IMR-90 (cell line): ENCODE measurements around the gene FAHD1.

Source experiments
- CEBPB ChIP-seq: IDR thresholded peaks from 2 replicates; pipeline ENCODE4 v1.6.1; 2012; ENCODE audit warnings: low read depth, low read length, improper control_type of control experiment
- CHD1 ChIP-seq: IDR thresholded peaks from 2 replicates; pipeline ENCODE4 v1.6.1; 2012; ENCODE audit warnings: low read depth, low read length, improper control_type of control experiment
- CTCF ChIP-seq: conservative IDR thresholded peaks from 2 replicates; pipeline ENCODE4 v1.5.1; 2012; ENCODE audit warnings: mild to moderate bottlenecking, low read depth, low read length, improper control_type of control experiment
- ELK1 ChIP-seq: fragments of 150-350 bp; IDR thresholded peaks from 2 replicates; pipeline ENCODE4 v1.6.1; 2016; ENCODE audit warnings: low read depth, mild to moderate bottlenecking, low read length, moderate library complexity, borderline replicate concordance
- MAFK ChIP-seq: IDR thresholded peaks from 2 replicates; pipeline ENCODE4 v1.6.1; 2012; ENCODE audit warnings: low read depth, low read length, improper control_type of control experiment
- MAZ ChIP-seq: IDR thresholded peaks from 2 replicates; pipeline ENCODE4 v1.6.1; 2012; ENCODE audit warnings: low read depth, mild to moderate bottlenecking, low read length, improper control_type of control experiment, moderate library complexity, borderline replicate concordance
- MXI1 ChIP-seq: IDR thresholded peaks from 2 replicates; pipeline ENCODE4 v1.6.1; 2012; ENCODE audit warnings: low read depth, mild to moderate bottlenecking, low read length, moderate library complexity, borderline replicate concordance
- NFE2L2 ChIP-seq: fragments of 150-350 bp; IDR thresholded peaks from 2 replicates; pipeline ENCODE4 v1.6.1; 2016; ENCODE audit warnings: low read depth, mild to moderate bottlenecking, low read length
- POLR2A ChIP-seq: IDR thresholded peaks from 2 replicates; pipeline ENCODE4 v1.6.1; 2012; ENCODE audit warnings: mild to moderate bottlenecking, low read depth, low read length
- RAD21 ChIP-seq: IDR thresholded peaks from 2 replicates; pipeline ENCODE4 v1.6.1; 2012; ENCODE audit warnings: low read length, improper control_type of control experiment
- RCOR1 ChIP-seq: IDR thresholded peaks from 2 replicates; pipeline ENCODE4 v1.6.1; 2012; ENCODE audit warnings: mild to moderate bottlenecking, low read length, improper control_type of control experiment; ENCODE audit not compliant: insufficient replicate concordance
- RFX5 ChIP-seq: IDR thresholded peaks from 2 replicates; pipeline ENCODE4 v1.8.0; 2012; ENCODE audit warnings: low read depth, mild to moderate bottlenecking, low read length, moderate library complexity
- SMC3 ChIP-seq: fragments of 150-350 bp; IDR thresholded peaks from 2 replicates; pipeline ENCODE4 v1.6.1; 2016; ENCODE audit warnings: low read depth, mild to moderate bottlenecking, antibody characterized with exemption, low read length, moderate library complexity
- USF2 ChIP-seq: fragments of 150-350 bp; IDR thresholded peaks from 2 replicates; pipeline ENCODE4 v1.6.1; 2017; ENCODE audit warnings: mild to moderate bottlenecking, antibody characterized with exemption, low read length, low read depth

- TF ChIP-seq POLR2A (no peak), MAFK (no peak), CTCF (no peak), CEBPB (no peak), RAD21 (no peak), MXI1 (no peak), ELK1 (no peak), NFE2L2 (no peak), RFX5 (no peak), MAZ (no peak), USF2 (no peak), CHD1 (no peak), SMC3 (no peak), RCOR1 (no peak)
Observed at GRCh38 chr16:1818873-1819525, 8.0 kb upstream of the FAHD1 start.
